Osteocyte (in vitro differentiated cells): Measurements from ENCODE around the gene MKRN3. TPM values are rescaled to one million over a fixed set of nuclear protein-coding genes. Genes with fewer than 3 reads are reported as not detected.

ENCODE experiments used
- DNase-seq: peaks from one replicate; pipeline ENCODE4 v3.0.0; 2021; ENCODE audit warnings: mixed read lengths; ENCODE audit not compliant: unreplicated experiment; ENCODE audit errors: extremely low spot score
- H3K27ac Mint-ChIP-seq: one replicate; pipeline ENCODE4 v1.8.0; 2021; ENCODE audit warnings: mild to moderate bottlenecking, mixed read lengths; ENCODE audit not compliant: unreplicated experiment
- H3K27me3 Mint-ChIP-seq: one replicate; pipeline ENCODE4 v1.8.0; 2021; ENCODE audit warnings: mixed read lengths; ENCODE audit not compliant: unreplicated experiment
- H3K36me3 Mint-ChIP-seq: one replicate; pipeline ENCODE4 v1.8.0; 2021; ENCODE audit warnings: mixed read lengths; ENCODE audit not compliant: unreplicated experiment
- H3K4me1 Mint-ChIP-seq: one replicate; pipeline ENCODE4 v1.8.0; 2021; ENCODE audit warnings: mixed read lengths; ENCODE audit not compliant: unreplicated experiment
- H3K4me3 Mint-ChIP-seq: one replicate; pipeline ENCODE4 v1.8.0; 2021; ENCODE audit warnings: mild to moderate bottlenecking, moderate library complexity, mixed read lengths; ENCODE audit not compliant: unreplicated experiment
- H3K9me3 Mint-ChIP-seq: one replicate; pipeline ENCODE4 v1.8.0; 2021; ENCODE audit warnings: mixed read lengths; ENCODE audit not compliant: unreplicated experiment
- CTCF ChIP-seq: fragments of 200-600 bp; sonication (generic); IDR thresholded peaks from 2 replicates; pipeline ENCODE4 v1.5.0; 2021; ENCODE audit warnings: antibody characterized with exemption, mild to moderate bottlenecking, moderate library complexity
- total RNA-seq: library from RNA; stranded (reverse); gene quantifications from 2 replicates; pipeline ENCODE4 v1.2.1, GENCODE V29; 2021

The MKRN3 gene
- total RNA-seq, 1 donor from 2014 or later = not detected

- no peak overlapping the region for H3K4me3 Mint-ChIP-seq
- no peaks in the 10 kb centered on the region for H3K4me1 Mint-ChIP-seq
- H3K27me3 Mint-ChIP-seq = no peaks in the 10 kb centered on the region
- no peak for DNase-seq
- TF ChIP-seq CTCF = no peak
- peaks cover 8% of the 10 kb centered on the region for H3K9me3 Mint-ChIP-seq
- H3K27ac Mint-ChIP-seq = no peak overlapping the region
- H3K36me3 Mint-ChIP-seq = no peaks in the 10 kb centered on the region
These were observed 2.4 kb downstream of the MKRN3 start for GRCh38 chr15:23567921-23568320.

- Mint-ChIP-seq H3K27me3 (no peaks in the 10 kb centered on the region), H3K27ac (no peak overlapping the region), H3K4me3 (no peak overlapping the region), H3K4me1 (no peaks in the 10 kb centered on the region), H3K9me3 (peaks cover 8% of the 10 kb centered on the region), H3K36me3 (no peaks in the 10 kb centered on the region)
- no peak for TF ChIP-seq CTCF
- no peak for DNase-seq
These were observed 3.9 kb downstream of the MKRN3 start for GRCh38 chr15:23569151-23569925.

- Mint-ChIP-seq H3K36me3 (no peaks in the 10 kb centered on the region), H3K4me3 (no peak overlapping the region), H3K4me1 (no peaks in the 10 kb centered on the region), H3K9me3 (peaks cover 8% of the 10 kb centered on the region), H3K27me3 (no peaks in the 10 kb centered on the region), H3K27ac (no peak overlapping the region)
- DNase-seq = no peak
- TF ChIP-seq CTCF = no peak
These were observed 5.0 kb downstream of the MKRN3 start for GRCh38 chr15:23570486-23570885.

- DNase-seq = no peak
These were observed 7.4 kb downstream of the MKRN3 start for GRCh38 chr15:23572844-23573243.

More at GRCh38 chr15:23572844-23573243, 7.4 kb downstream of the MKRN3 start:
- no peak overlapping the region for H3K27ac Mint-ChIP-seq
- no peaks in the 10 kb centered on the region for H3K36me3 Mint-ChIP-seq
- H3K4me3 Mint-ChIP-seq = no peak overlapping the region
- TF ChIP-seq CTCF = no peak
- no peaks in the 10 kb centered on the region for H3K4me1 Mint-ChIP-seq
- H3K9me3 Mint-ChIP-seq = no peaks in the 10 kb centered on the region
- H3K27me3 Mint-ChIP-seq = no peaks in the 10 kb centered on the region
